Measurements from ENCODE around the gene CAMK2D. TPM values are rescaled to one million over a fixed set of nuclear protein-coding genes. Genes with fewer than 3 reads are reported as not detected.
"Not testable (repeated sequence)": the region's sequence is repeated elsewhere in the genome, so short reads cannot be mapped to it uniquely, and the experiment has no call there.

The CAMK2D gene
- total RNA-seq, 1 experiment from 2014 or later: 35.8 TPM

GRCh38 chr4:113768952-113769351 lies 7.4 kb upstream of the CAMK2D start:
- Histone ChIP-seq H3K27me3 (replicated peaks; ENCODE audit: insufficient read depth, low read depth, low read length, poor library complexity) (no peaks in the 10 kb centered on the region), H3K4me1 (ENCODE audit: insufficient read depth, low read length, poor library complexity, severe bottlenecking) (no peaks in the 10 kb centered on the region), H3K27ac (ENCODE audit: low read depth, low read length, poor library complexity, severe bottlenecking) (no peak overlapping the region), H3K4me3 (ENCODE audit: low read depth, low read length, poor library complexity, severe bottlenecking) (no peak overlapping the region), H3K36me3 (ENCODE audit: insufficient read depth, low read length, poor library complexity, severe bottlenecking) (no peaks in the 10 kb centered on the region), H3K9me3 (ENCODE audit: low read depth, low read length, poor library complexity, severe bottlenecking) (no peaks in the 10 kb centered on the region)
- TF ChIP-seq CTCF (conservative IDR thresholded peaks at IDR 0.05; ENCODE audit: low read depth, low read length): no peak
- no peak for TF ChIP-seq EZH2 (IDR thresholded peaks at IDR 0.05; ENCODE audit: borderline replicate concordance, low read depth, low read length, poor library complexity, severe bottlenecking)
- CTCF ChIA-PET: no interaction called here
- no TSS peak for BruUV-seq (replicated peaks)
- intact Hi-C loops (cut with micrococcal nuclease; ENCODE audit: unreplicated experiment): loop anchor here (10.0 kb wide), 1 partner anchor 194 kb away; no protein-coding TSS in a partner anchor
- no peak for DNase-seq (ENCODE audit: low spot score)
- POLR2A ChIA-PET (ENCODE audit: low non-redundant PET): no interaction called here

GRCh38 chr4:113766882-113767281 lies 5.3 kb upstream of the CAMK2D start:
- intact Hi-C loops (cut with micrococcal nuclease; ENCODE audit: unreplicated experiment): loop anchor here (10.0 kb wide), 1 partner anchor 192 kb away; no protein-coding TSS in a partner anchor
- CTCF ChIA-PET: no interaction called here
- POLR2A ChIA-PET (ENCODE audit: low non-redundant PET): no interaction called here
- Histone ChIP-seq H3K27me3 (replicated peaks; ENCODE audit: insufficient read depth, low read depth, low read length, poor library complexity) (no peaks in the 10 kb centered on the region), H3K36me3 (ENCODE audit: insufficient read depth, low read length, poor library complexity, severe bottlenecking) (no peaks in the 10 kb centered on the region), H3K9me3 (ENCODE audit: low read depth, low read length, poor library complexity, severe bottlenecking) (no peaks in the 10 kb centered on the region), H3K4me3 (ENCODE audit: low read depth, low read length, poor library complexity, severe bottlenecking) (no peak overlapping the region), H3K4me1 (ENCODE audit: insufficient read depth, low read length, poor library complexity, severe bottlenecking) (peaks cover 9% of the 10 kb centered on the region), H3K27ac (ENCODE audit: low read depth, low read length, poor library complexity, severe bottlenecking) (no peak overlapping the region)
- DNase-seq (ENCODE audit: low spot score): no peak
- BruUV-seq (replicated peaks): no TSS peak
- TF ChIP-seq CTCF (conservative IDR thresholded peaks at IDR 0.05; ENCODE audit: low read depth, low read length): no peak
- no peak for TF ChIP-seq EZH2 (IDR thresholded peaks at IDR 0.05; ENCODE audit: borderline replicate concordance, low read depth, low read length, poor library complexity, severe bottlenecking)

- peaks cover 9% of the 10 kb centered on the region for H3K4me1 ChIP-seq (ENCODE audit: insufficient read depth, low read length, poor library complexity, severe bottlenecking)
- no peaks in the 10 kb centered on the region for H3K9me3 ChIP-seq (ENCODE audit: low read depth, low read length, poor library complexity, severe bottlenecking)
- intact Hi-C loops (cut with micrococcal nuclease; ENCODE audit: unreplicated experiment): loop anchor here (5.0 to 10.0 kb wide), 2 partner anchors 190 to 618 kb away; no protein-coding TSS in a partner anchor
- no peaks in the 10 kb centered on the region for H3K36me3 ChIP-seq (ENCODE audit: insufficient read depth, low read length, poor library complexity, severe bottlenecking)
- no peak overlapping the region for H3K27ac ChIP-seq (ENCODE audit: low read depth, low read length, poor library complexity, severe bottlenecking)
- H3K27me3 ChIP-seq (replicated peaks; ENCODE audit: insufficient read depth, low read depth, low read length, poor library complexity): no peaks in the 10 kb centered on the region
- CTCF ChIA-PET: no interaction called here
- TF ChIP-seq CTCF (conservative IDR thresholded peaks at IDR 0.05; ENCODE audit: low read depth, low read length): no peak
- no peak for TF ChIP-seq EZH2 (IDR thresholded peaks at IDR 0.05; ENCODE audit: borderline replicate concordance, low read depth, low read length, poor library complexity, severe bottlenecking)
- no TSS peak for BruUV-seq (replicated peaks)
- POLR2A ChIA-PET (ENCODE audit: low non-redundant PET): no interaction called here
- no peak for DNase-seq (ENCODE audit: low spot score)
- no peak overlapping the region for H3K4me3 ChIP-seq (ENCODE audit: low read depth, low read length, poor library complexity, severe bottlenecking)
Measured at GRCh38 chr4:113764720-113765264, 3.3 kb upstream of the CAMK2D start.

GRCh38 chr4:113763923-113764322 lies 2.4 kb upstream of the CAMK2D start:
- H3K4me3 ChIP-seq (ENCODE audit: low read depth, low read length, poor library complexity, severe bottlenecking); DNase-seq (ENCODE audit: low spot score); POLR2A ChIA-PET (ENCODE audit: low non-redundant PET); H3K9me3 ChIP-seq (ENCODE audit: low read depth, low read length, poor library complexity, severe bottlenecking); CTCF ChIA-PET; H3K27ac ChIP-seq (ENCODE audit: low read depth, low read length, poor library complexity, severe bottlenecking); H3K36me3 ChIP-seq (ENCODE audit: insufficient read depth, low read length, poor library complexity, severe bottlenecking); BruUV-seq (replicated peaks); H3K27me3 ChIP-seq (replicated peaks; ENCODE audit: insufficient read depth, low read depth, low read length, poor library complexity): not testable (repeated sequence)
- H3K4me1 ChIP-seq (ENCODE audit: insufficient read depth, low read length, poor library complexity, severe bottlenecking): peaks cover 17% of the 10 kb centered on the region
- intact Hi-C loops (cut with micrococcal nuclease; ENCODE audit: unreplicated experiment): loop anchor here (5.0 to 10.0 kb wide), 2 partner anchors 189 to 618 kb away; no protein-coding TSS in a partner anchor
